Neural cell (in vitro differentiated cells): ENCODE measurements around the gene ZBTB5. TPM values are rescaled to one million over a fixed set of nuclear protein-coding genes. Genes with fewer than 3 reads are reported as not detected.

Source experiments
- H2AFZ ChIP-seq: fragments of 200-600, 300-800 bp; sonication (generic), shearing (Covaris generic); 2 replicates; pipeline ENCODE4 v1.6.0; 2014; ENCODE audit warnings: low read depth, mild to moderate bottlenecking, antibody characterized with exemption, low read length, moderate library complexity
- H3F3A ChIP-seq: fragments of 200-600 bp; shearing (Covaris generic); 2 replicates; pipeline ENCODE4 v1.6.1; 2016; ENCODE audit warnings: mild to moderate bottlenecking, moderate library complexity, mixed read lengths, antibody characterized with exemption, low read length; ENCODE audit not compliant: insufficient read depth, poor library complexity, severe bottlenecking
- H3K27ac ChIP-seq: fragments of 200-600, 300-800 bp; sonication (generic), shearing (Covaris generic); 2 replicates; pipeline ENCODE4 v1.5.1; 2014; ENCODE audit warnings: mild to moderate bottlenecking, low read length, moderate library complexity
- H3K27me3 ChIP-seq: fragments of 300-800, 200-600 bp; sonication (generic), shearing (Covaris generic); 2 replicates; pipeline ENCODE4 v1.6.0; 2014; ENCODE audit warnings: mild to moderate bottlenecking, low read depth, low read length, moderate library complexity; ENCODE audit not compliant: insufficient read depth
- H3K36me3 ChIP-seq: fragments of 300-800, 200-600 bp; sonication (generic), shearing (Covaris generic); 2 replicates; pipeline ENCODE4 v1.5.1; 2014; ENCODE audit warnings: mild to moderate bottlenecking, antibody characterized with exemption, low read length, moderate library complexity; ENCODE audit not compliant: insufficient read depth
- H3K4me2 ChIP-seq: fragments of 300-800, 200-600 bp; sonication (generic), shearing (Covaris generic); 2 replicates; pipeline ENCODE4 v1.6.0; 2014; ENCODE audit warnings: mild to moderate bottlenecking, low read length
- H3K4me3 ChIP-seq: fragments of 300-800, 200-600 bp; sonication (generic), shearing (Covaris generic); 2 replicates; pipeline ENCODE4 v1.5.1; 2014; ENCODE audit warnings: mild to moderate bottlenecking, low read length, moderate library complexity
- H3K79me2 ChIP-seq: fragments of 200-600 bp; shearing (Covaris generic); replicated peaks from 2 replicates; pipeline ENCODE4 v1.6.0; 2014; ENCODE audit warnings: mild to moderate bottlenecking, low read length, moderate library complexity; ENCODE audit not compliant: insufficient read depth
- H3K9ac ChIP-seq: fragments of 300-800, 200-600 bp; sonication (generic), shearing (Covaris generic); 2 replicates; pipeline ENCODE4 v1.6.1; 2016; ENCODE audit warnings: mild to moderate bottlenecking, low read length, mixed read lengths
- H3K9me2 ChIP-seq: fragments of 200-600 bp; shearing (Covaris generic); 2 replicates; pipeline ENCODE4 v1.6.1; 2016; ENCODE audit warnings: mild to moderate bottlenecking, low read length, mixed read lengths; ENCODE audit not compliant: insufficient read depth
- H3K9me3 ChIP-seq: fragments of 200-600, 300-800 bp; sonication (generic), shearing (Covaris generic); 2 replicates; pipeline ENCODE4 v1.6.1; 2016; ENCODE audit warnings: mild to moderate bottlenecking, mixed run types, low read length, moderate library complexity, mixed read lengths
- H4K20me1 ChIP-seq: fragments of 200-600 bp; shearing (Covaris generic); 2 replicates; pipeline ENCODE4 v1.6.1; 2016; ENCODE audit warnings: mild to moderate bottlenecking, mixed run types; ENCODE audit not compliant: insufficient read depth
- EP300 ChIP-seq: fragments of 450-650 bp; conservative IDR thresholded peaks from 2 replicates; pipeline ENCODE4 v1.6.1; 2014; ENCODE audit warnings: antibody characterized with exemption, mild to moderate bottlenecking, moderate library complexity; ENCODE audit not compliant: poor library complexity, severe bottlenecking
- EZH2 ChIP-seq: fragments of 200-600, 300-800 bp; shearing (Covaris generic), sonication (generic); IDR thresholded peaks from 2 replicates; pipeline ENCODE4 v1.6.1; 2014; ENCODE audit warnings: antibody characterized with exemption, low read length, borderline replicate concordance, mild to moderate bottlenecking; ENCODE audit not compliant: insufficient read depth, poor library complexity, severe bottlenecking
- MXI1 ChIP-seq: fragments of 450-650 bp; conservative IDR thresholded peaks from 2 replicates; pipeline ENCODE4 v1.6.1; 2014; ENCODE audit warnings: antibody characterized with exemption, mild to moderate bottlenecking; ENCODE audit not compliant: poor library complexity, severe bottlenecking
- POLR2AphosphoS5 ChIP-seq: IDR thresholded peaks from 2 replicates; pipeline ENCODE4 v1.6.1; 2012
- RAD21 ChIP-seq: fragments of 450-650 bp; conservative IDR thresholded peaks from 2 replicates; pipeline ENCODE4 v1.6.1; 2014; ENCODE audit warnings: antibody characterized with exemption, mild to moderate bottlenecking, moderate library complexity
- REST ChIP-seq: IDR thresholded peaks from 2 replicates; pipeline ENCODE4 v1.6.1; 2012; ENCODE audit warnings: borderline replicate concordance
- SMC3 ChIP-seq: fragments of 450-650 bp; conservative IDR thresholded peaks from 2 replicates; pipeline ENCODE4 v1.6.1; 2014; ENCODE audit warnings: antibody characterized with exemption, mild to moderate bottlenecking, moderate library complexity; ENCODE audit not compliant: poor library complexity
- TAF1 ChIP-seq: IDR thresholded peaks from 2 replicates; pipeline ENCODE4 v1.6.1; 2012; ENCODE audit warnings: low read depth
- polyA plus RNA-seq: library from polyadenylated mRNA; depleted of rRNA; stranded (reverse); fragments of >200 nt; gene quantifications from 2 replicates; pipeline ENCODE4 v1.2.3, GENCODE V29; 2014
- TF ChIP-seq, protein P1 (sequence below): fragments of 450-650 bp; IDR thresholded peaks from 2 replicates; pipeline ENCODE4 v1.5.1; 2014; ENCODE audit warnings: antibody characterized with exemption, mild to moderate bottlenecking, moderate library complexity; ENCODE audit not compliant: poor library complexity, severe bottlenecking

The ZBTB5 gene
- polyA plus RNA-seq, 1 donor from 2014 or later, result 21.0 TPM

DNA sequence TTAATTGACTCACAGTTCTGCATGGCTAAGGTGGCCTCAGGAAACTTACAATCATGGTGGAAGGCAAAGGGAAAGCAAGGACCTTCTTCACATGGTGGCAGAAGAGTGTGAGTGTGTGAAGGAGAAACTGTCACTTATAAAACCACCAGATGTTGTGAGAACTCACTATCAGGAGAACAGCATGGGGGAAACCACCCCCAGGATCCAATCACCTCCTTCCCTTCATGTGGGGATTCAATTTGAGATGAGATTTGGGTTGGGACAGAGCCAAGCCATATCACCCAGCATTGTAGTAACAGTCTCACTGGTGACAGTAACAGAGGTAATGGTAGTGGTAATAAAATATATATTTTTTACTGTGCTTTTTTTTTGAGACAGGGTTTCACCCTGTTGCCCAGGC lies 18.1 kb downstream of the ZBTB5 start:
- Histone ChIP-seq H3K9me3 (no peaks in the 10 kb centered on the region), H3K4me2 (no peak overlapping the region), H4K20me1 (no peaks in the 10 kb centered on the region), H3F3A (no peaks in the 10 kb centered on the region), H3K27ac (no peak overlapping the region), H3K79me2 (peaks cover 9% of the 10 kb centered on the region), H3K9ac (no peak overlapping the region), H3K4me3 (no peak overlapping the region), H3K9me2 (no peaks in the 10 kb centered on the region), H3K36me3 (no peaks in the 10 kb centered on the region), H2AFZ (no peak overlapping the region), H3K27me3 (no peaks in the 10 kb centered on the region)
- TF ChIP-seq POLR2AphosphoS5 (no peak), EZH2 (no peak), EP300 (no peak), REST (no peak), TAF1 (no peak), MXI1 (no peak), RAD21 (no peak), SMC3 (no peak)
- TF ChIP-seq, protein P1, sequence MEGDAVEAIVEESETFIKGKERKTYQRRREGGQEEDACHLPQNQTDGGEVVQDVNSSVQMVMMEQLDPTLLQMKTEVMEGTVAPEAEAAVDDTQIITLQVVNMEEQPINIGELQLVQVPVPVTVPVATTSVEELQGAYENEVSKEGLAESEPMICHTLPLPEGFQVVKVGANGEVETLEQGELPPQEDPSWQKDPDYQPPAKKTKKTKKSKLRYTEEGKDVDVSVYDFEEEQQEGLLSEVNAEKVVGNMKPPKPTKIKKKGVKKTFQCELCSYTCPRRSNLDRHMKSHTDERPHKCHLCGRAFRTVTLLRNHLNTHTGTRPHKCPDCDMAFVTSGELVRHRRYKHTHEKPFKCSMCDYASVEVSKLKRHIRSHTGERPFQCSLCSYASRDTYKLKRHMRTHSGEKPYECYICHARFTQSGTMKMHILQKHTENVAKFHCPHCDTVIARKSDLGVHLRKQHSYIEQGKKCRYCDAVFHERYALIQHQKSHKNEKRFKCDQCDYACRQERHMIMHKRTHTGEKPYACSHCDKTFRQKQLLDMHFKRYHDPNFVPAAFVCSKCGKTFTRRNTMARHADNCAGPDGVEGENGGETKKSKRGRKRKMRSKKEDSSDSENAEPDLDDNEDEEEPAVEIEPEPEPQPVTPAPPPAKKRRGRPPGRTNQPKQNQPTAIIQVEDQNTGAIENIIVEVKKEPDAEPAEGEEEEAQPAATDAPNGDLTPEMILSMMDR, result no peak

DNA sequence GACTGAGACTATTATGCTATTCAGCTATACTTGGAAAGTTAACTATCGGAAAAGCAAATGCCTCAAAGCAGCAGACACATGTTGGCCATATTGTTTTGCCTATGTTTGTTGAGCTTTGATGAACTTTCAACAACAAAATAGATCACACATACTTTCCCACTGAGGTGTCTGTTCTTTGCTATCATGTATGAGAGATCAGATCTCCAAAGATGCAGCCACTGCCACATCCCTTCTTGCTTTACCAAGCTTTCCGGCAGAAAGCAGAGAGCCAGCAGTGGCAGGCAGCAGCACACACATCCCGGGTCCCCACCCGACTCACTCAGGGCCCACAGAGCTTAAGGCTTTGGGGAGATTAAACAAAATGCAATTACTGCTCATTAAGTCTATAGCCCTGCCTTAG lies 18.8 kb downstream of the ZBTB5 start:
- H3K36me3 ChIP-seq, result no peaks in the 10 kb centered on the region
- no peak overlapping the region for H3K9ac ChIP-seq
- no peaks in the 10 kb centered on the region for H3K9me2 ChIP-seq
- no peak overlapping the region for H3K4me3 ChIP-seq
- H2AFZ ChIP-seq, result no peak overlapping the region
- TF ChIP-seq RAD21 (no peak), TAF1 (no peak), MXI1 (no peak), POLR2AphosphoS5 (no peak)
- TF ChIP-seq, protein P1, result no peak
- no peak overlapping the region for H3K27ac ChIP-seq
- no peaks in the 10 kb centered on the region for H3K9me3 ChIP-seq
- no peaks in the 10 kb centered on the region for H3F3A ChIP-seq
- no peaks in the 10 kb centered on the region for H3K27me3 ChIP-seq
- H3K79me2 ChIP-seq, result peaks cover 9% of the 10 kb centered on the region
- no peaks in the 10 kb centered on the region for H4K20me1 ChIP-seq
- H3K4me2 ChIP-seq, result no peak overlapping the region
